ENCODE results near the gene WDR46.

- TF ChIP-seq CTCF (IDR thresholded peaks at IDR 0.05) (no peak), EZH2phosphoT487 (IDR thresholded peaks at IDR 0.05) (no peak)
Observed at GRCh38 chr6:33271468-33272274, 17.4 kb downstream of the WDR46 start, which contains the start of the genes RPS18 and VPS52.

Data from neural progenitor cell (in vitro differentiated cells).